Hepatocyte (in vitro differentiated cells): ENCODE data around the gene HYAL1.

Experiments used
- CTCF ChIP-seq: fragments of 200-600 bp; sonication (generic); IDR thresholded peaks from 2 replicates; pipeline ENCODE4 v1.5.1; 2016; ENCODE audit warnings: antibody characterized with exemption, mild to moderate bottlenecking; ENCODE audit not compliant: poor library complexity
- EZH2 ChIP-seq: fragments of 200-600 bp; sonication (generic); IDR thresholded peaks from 2 replicates; pipeline ENCODE4 v1.6.1; 2016; ENCODE audit warnings: antibody characterized with exemption, mild to moderate bottlenecking, borderline replicate concordance
- EZH2phosphoT487 ChIP-seq: fragments of 200-600 bp; sonication (generic); IDR thresholded peaks from one replicate; pipeline ENCODE4 v1.6.1; 2018; ENCODE audit warnings: antibody characterized with exemption, mild to moderate bottlenecking, low read depth, moderate library complexity; ENCODE audit not compliant: unreplicated experiment, severe bottlenecking

DNA sequence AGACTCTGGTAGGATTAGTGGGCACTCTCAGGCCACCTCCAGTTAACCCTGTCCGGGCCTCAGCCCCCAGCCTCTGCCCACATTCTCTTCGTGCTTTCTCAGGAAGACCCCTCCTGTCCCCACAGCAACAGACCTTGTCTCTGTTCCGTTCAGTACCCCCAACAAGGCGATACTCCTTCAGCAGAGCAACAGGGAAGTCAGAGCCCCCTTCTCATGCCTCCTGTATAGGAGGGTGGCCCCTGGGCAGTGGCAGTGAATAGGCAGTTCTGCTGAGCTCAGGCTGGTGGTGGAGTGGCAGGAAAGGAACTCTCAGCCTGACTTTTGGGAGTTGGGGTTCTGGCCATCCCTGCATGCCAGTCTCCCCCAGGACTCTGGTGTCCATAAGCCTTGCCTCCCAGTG is 33.9 kb downstream of the HYAL1 start:
- TF ChIP-seq CTCF (no peak), EZH2 (no peak), EZH2phosphoT487 (no peak)
